NB4 (cell line): ENCODE data around the gene DMRTA1.

Experiments used
- DNase-seq: peaks from one replicate; pipeline ENCODE4 v3.0.0; 2010; ENCODE audit warnings: low read depth
- H3K4me3 ChIP-seq: one replicate; pipeline ENCODE4 v1.5.1; 2011; ENCODE audit warnings: mild to moderate bottlenecking, low read depth, low read length, moderate library complexity
- MYC ChIP-seq: IDR thresholded peaks from 2 replicates; pipeline ENCODE4 v1.6.1; 2011; ENCODE audit warnings: low read depth, low read length
- POLR2A ChIP-seq: IDR thresholded peaks from 2 replicates; pipeline ENCODE4 v1.6.1; 2011; ENCODE audit warnings: mild to moderate bottlenecking; ENCODE audit not compliant: insufficient read length; ENCODE audit errors: extremely low read depth
- TF ChIP-seq, protein P1 (sequence below): IDR thresholded peaks from 2 replicates; pipeline ENCODE4 v1.6.1; 2011; ENCODE audit warnings: low read depth, low read length
- TF ChIP-seq, protein P2 (sequence below): IDR thresholded peaks from one replicate; pipeline ENCODE4 v1.5.1; 2012; ENCODE audit warnings: low read depth, low read length

Gene DMRTA1, protein sequence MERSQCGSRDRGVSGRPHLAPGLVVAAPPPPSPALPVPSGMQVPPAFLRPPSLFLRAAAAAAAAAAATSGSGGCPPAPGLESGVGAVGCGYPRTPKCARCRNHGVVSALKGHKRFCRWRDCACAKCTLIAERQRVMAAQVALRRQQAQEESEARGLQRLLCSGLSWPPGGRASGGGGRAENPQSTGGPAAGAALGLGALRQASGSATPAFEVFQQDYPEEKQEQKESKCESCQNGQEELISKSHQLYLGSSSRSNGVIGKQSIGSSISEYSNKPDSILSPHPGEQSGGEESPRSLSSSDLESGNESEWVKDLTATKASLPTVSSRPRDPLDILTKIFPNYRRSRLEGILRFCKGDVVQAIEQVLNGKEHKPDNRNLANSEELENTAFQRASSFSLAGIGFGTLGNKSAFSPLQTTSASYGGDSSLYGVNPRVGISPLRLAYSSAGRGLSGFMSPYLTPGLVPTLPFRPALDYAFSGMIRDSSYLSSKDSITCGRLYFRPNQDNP

DNA sequence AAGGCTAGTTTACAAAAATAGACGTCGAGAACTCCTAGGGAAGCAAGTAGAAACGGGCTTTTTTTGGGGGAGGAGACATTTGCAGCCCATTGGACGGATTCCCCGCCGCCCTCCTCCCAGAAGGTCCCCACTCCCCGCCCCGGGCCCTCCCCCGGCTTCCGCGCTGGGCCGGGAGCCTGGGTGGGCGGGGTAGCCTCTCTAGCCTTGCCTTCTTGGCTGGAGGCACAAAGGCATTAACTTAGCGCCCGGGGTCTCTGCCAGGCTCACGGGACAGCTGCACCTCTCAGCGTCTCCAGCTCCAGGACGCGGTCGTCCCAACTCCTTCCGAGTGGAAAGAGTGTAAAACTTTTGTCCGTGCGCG, at the start of gene DMRTA1:
TSS of gene DMRTA1 (plus strand) at position 236 of the 361 bp plus-strand sequence. CDS start 242 bp downstream, outside the sequence.
- TF ChIP-seq POLR2A (no peak), MYC (no peak)
- TF ChIP-seq, protein P1, sequence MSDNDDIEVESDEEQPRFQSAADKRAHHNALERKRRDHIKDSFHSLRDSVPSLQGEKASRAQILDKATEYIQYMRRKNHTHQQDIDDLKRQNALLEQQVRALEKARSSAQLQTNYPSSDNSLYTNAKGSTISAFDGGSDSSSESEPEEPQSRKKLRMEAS, result no peak
- TF ChIP-seq, protein P2, sequence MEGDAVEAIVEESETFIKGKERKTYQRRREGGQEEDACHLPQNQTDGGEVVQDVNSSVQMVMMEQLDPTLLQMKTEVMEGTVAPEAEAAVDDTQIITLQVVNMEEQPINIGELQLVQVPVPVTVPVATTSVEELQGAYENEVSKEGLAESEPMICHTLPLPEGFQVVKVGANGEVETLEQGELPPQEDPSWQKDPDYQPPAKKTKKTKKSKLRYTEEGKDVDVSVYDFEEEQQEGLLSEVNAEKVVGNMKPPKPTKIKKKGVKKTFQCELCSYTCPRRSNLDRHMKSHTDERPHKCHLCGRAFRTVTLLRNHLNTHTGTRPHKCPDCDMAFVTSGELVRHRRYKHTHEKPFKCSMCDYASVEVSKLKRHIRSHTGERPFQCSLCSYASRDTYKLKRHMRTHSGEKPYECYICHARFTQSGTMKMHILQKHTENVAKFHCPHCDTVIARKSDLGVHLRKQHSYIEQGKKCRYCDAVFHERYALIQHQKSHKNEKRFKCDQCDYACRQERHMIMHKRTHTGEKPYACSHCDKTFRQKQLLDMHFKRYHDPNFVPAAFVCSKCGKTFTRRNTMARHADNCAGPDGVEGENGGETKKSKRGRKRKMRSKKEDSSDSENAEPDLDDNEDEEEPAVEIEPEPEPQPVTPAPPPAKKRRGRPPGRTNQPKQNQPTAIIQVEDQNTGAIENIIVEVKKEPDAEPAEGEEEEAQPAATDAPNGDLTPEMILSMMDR, result no peak
- H3K4me3 ChIP-seq, result no peak within 1 kb of the TSS
- no peak for DNase-seq

DNA sequence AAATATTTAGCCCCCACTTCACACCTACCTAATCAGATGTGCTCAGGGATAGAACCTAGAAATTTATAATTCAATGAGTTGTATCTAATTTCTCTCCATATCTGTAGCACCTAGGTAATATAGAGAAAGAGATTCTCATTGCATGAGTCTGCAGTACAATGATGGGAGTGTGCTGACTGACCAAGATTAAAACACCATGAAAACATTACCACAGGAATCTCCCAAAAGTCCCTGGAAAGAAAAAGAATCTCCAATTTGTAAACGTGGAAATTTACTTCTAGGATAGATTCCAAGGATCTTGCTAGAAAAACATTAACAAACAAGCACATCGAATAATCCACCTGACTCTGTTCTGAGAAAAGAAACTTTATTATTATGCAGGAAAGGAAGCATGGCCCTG, 45.0 kb upstream of the DMRTA1 start:
- no peak overlapping the region for H3K4me3 ChIP-seq
- TF ChIP-seq POLR2A (no peak), MYC (no peak)
- TF ChIP-seq, protein P1, result no peak
- TF ChIP-seq, protein P2, result no peak
- no peak for DNase-seq

DNA sequence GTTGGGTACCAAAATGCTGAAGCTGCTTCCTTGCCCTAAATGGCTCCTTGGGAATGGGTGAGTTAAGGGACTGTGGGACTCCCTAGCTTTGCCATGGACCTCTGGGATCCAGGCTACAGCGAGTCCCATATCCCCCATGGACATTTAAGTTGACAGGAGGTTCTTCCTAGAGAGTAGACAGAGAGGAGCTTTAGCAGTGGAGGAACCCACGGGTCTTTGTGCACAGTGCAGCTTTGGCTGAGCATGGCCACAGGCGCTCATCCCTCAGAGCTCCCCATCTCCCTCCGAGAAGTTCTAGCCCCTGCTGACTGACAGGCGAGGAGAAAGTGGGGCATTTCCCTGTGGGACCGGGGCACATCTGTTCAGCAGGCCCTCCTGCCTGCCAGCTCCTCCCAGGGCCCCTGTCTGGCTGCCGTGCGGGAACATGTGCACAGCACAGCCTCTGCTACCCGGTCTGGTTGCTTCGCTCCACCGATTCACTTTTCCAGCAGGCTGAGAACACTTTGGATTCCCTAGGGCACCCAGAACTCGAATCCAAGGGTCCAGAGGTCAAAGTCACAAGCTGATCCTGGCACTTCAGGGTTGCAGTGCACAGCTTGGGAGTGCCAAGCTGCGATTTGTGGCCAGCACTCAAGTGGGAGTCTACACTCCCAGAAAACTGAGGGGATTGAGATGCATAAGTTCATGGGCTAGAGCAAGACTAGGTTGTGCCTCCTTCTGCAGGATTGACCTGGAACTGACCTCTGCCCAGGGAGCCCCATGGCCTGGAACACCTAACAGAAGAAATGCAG, 40.6 kb upstream of the DMRTA1 start:
- H3K4me3 ChIP-seq, result no peak overlapping the region
- DNase-seq, result no peak
- TF ChIP-seq, protein P2, result no peak
- TF ChIP-seq MYC, result no peak
- TF ChIP-seq, protein P1, result no peak
- TF ChIP-seq POLR2A, result no peak

DNA sequence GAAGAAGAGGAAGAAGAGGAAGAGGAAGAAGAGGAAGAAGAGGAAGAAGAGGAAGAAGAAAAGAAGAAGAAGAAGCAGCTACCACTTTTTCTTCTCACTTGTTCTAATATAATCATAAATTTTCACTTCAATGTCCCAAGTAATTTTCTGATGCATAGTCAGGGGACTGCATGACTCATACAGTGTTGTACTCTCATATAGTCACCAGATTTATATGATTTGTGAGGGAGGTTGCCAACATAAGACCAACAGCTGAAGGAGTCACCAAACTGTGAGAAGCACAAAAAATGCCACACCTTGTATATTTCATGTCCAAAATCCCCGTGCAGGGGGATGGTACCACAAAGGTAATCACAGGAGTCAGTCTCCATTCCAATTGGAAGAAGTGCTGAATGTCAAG, 32.7 kb upstream of the DMRTA1 start:
- TF ChIP-seq POLR2A (no peak), MYC (no peak)
- TF ChIP-seq, protein P2, result no peak
- TF ChIP-seq, protein P1, result no peak
- DNase-seq, result no peak
- H3K4me3 ChIP-seq, result no peak overlapping the region

DNA sequence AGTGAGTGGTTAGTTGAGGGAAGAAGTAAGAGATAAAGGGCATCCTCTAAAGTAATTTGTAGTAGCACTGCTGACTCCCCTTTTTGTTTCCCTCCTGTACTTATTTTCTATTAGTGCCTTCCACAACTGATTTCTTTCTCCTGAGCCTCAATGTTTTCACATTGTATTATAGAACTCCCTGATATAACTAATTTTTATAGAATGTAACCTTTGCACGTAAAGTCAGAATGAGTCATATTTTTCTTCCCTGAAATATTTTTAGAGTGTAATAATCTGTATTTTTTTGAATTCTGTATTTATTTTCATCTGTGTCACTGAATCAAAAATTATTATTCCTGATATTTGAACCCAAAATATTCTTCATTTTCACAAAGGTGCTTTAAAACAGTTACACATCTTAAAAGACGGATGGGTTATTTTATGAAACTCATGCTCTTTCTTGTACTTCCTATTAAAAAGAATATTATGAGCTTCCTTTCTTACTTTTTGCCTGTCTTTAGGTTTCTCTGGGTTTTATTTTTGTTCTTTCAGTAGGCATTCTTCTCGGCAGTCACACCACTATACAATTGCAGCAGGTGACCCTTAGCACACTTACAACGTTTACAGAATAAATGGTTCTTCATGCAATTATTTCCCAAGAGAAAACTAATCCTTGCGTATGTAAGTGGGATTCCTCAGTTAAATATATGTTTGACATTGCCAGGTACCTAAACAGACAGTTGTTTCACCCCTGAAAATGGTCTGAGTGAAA, 30.5 kb upstream of the DMRTA1 start:
- H3K4me3 ChIP-seq, result no peak overlapping the region
- no peak for DNase-seq
- TF ChIP-seq, protein P2, result no peak
- TF ChIP-seq MYC, result no peak
- no peak for TF ChIP-seq POLR2A
- TF ChIP-seq, protein P1, result no peak
